Transverse colon (tissue), 4 donors: Measurements from ENCODE around the gene PVALB. TPM values are rescaled to one million over a fixed set of nuclear protein-coding genes. Genes with fewer than 3 reads are reported as not detected.

Experiments
- DNase-seq: peaks from one replicate; pipeline ENCODE4 v3.0.0-alpha.2; 2019
- H3K27ac ChIP-seq, 4 donors: fragments of 200-600 bp; sonication (generic); 2 replicates each; pipeline ENCODE4 v1.5.1; 2016 to 2018; ENCODE audit warnings: inconsistent platforms in 4 of 4
- H3K27me3 ChIP-seq: fragments of 200-600 bp; sonication (generic); 2 replicates; pipeline ENCODE4 v1.5.1; 2017; ENCODE audit warnings: inconsistent platforms
- H3K36me3 ChIP-seq, 4 donors: fragments of 200-600 bp; sonication (generic); 2 replicates each; pipeline ENCODE4 v1.5.1; 2017 to 2019; ENCODE audit warnings: inconsistent platforms in 4 of 4
- H3K4me1 ChIP-seq, 4 donors: fragments of 200-600 bp; sonication (generic); 2 replicates each; pipeline ENCODE4 v1.5.1; 2017 to 2020; ENCODE audit warnings: inconsistent platforms in 4 of 4
- H3K4me3 ChIP-seq, 4 donors: fragments of 200-600 bp; sonication (generic); 1 replicate in 1 of 4; 2 replicates in 3 of 4; pipeline versions ENCODE4 v1.5.1 to v1.6.1; 2017 to 2019; ENCODE audit warnings: inconsistent platforms in 4 of 4
- H3K9me3 ChIP-seq, 2 donors: fragments of 200-600 bp; sonication (generic); 2 replicates each; pipeline ENCODE4 v1.5.1; 2017 to 2019; ENCODE audit warnings: inconsistent platforms in 2 of 2
- CTCF ChIP-seq, 5 experiments: fragments of 200-600 bp in 3 of 5; fragments of 450-650 bp in 2 of 5; sonication (generic) in 3 of 5; IDR thresholded peaks; 1 replicate in 2 of 5; 2 replicates in 3 of 5; pipeline ENCODE4 v1.5.1; 2016 to 2017; ENCODE audit warnings: antibody characterized with exemption in 5 of 5, inconsistent platforms in 3 of 5, mild to moderate bottlenecking in 2 of 5, moderate library complexity in 1 of 5
- EP300 ChIP-seq: sonication (generic); formaldehyde crosslinking; IDR thresholded peaks from one replicate; pipeline ENCODE4 v1.6.1; 2017; ENCODE audit warnings: antibody characterized with exemption, low read depth
- POLR2A ChIP-seq: fragments of 450-650 bp; IDR thresholded peaks from one replicate; pipeline ENCODE4 v1.6.1; 2016; ENCODE audit warnings: antibody characterized with exemption, mild to moderate bottlenecking, moderate library complexity
- POLR2AphosphoS5 ChIP-seq, 3 donors: sonication (generic); formaldehyde crosslinking; IDR thresholded peaks; one replicate each; pipeline ENCODE4 v1.6.1; 2016; ENCODE audit warnings: antibody characterized with exemption in 3 of 3
- WGBS, 2 donors: methylation state at CpG; one replicate each; pipeline ENCODE4 v1.1.5; 2018; ENCODE audit warnings: low coverage in 1 of 2; 5-methylcytosine and 5-hydroxymethylcytosine counted together
- in situ Hi-C, 4 donors: fragments of 200-750 bp; cut with MboI; loops; one replicate each; pipeline versions ENCODE4 v1.15.0 to v1.15.1; 2017; ENCODE audit warnings: low sequenced_read_pairs in 3 of 4, low pct_ligation_motif_present in 1 of 4, low pct_unique_long_range_greater_than_20kb in 1 of 4
- intact Hi-C: fragments of 100-400 bp; cut with DNase I; formaldehyde crosslinking; loops from one replicate; pipeline ENCODE4 v1.15.1; 2023; ENCODE audit warnings: low total_unique reads
- total RNA-seq, 4 donors: library from RNA; depleted of rRNA; stranded (reverse); fragments of >200 nt; gene quantifications; one replicate each; pipeline ENCODE4 v1.1.0, GENCODE V29; 2016

The PVALB gene
- total RNA-seq, 4 donors from 2014 or later: 2.7 TPM; not detected in 3

GRCh38 chr22:36781656-36782627 is 34.9 kb downstream of the PVALB start:
- Histone ChIP-seq H3K27ac (peak overlapping the region in 3 of 4 donors; percentile 33 to 64 (median 59)), H3K9me3 (no peaks in the 10 kb centered on the region), H3K27me3 (peaks cover 2% of the 10 kb centered on the region), H3K36me3 (no peaks in the 10 kb centered on the region), H3K4me3 (no peak overlapping the region), H3K4me1 (peaks cover 0 to 11% (median 4%) of the 10 kb centered on the region in 4 donors)
- intact Hi-C loops: loop anchor here (5.0 kb wide), 1 partner anchor 195 kb away; no protein-coding TSS in a partner anchor
- in situ Hi-C loops: loop anchor here (10.0 to 25.0 kb wide), 2 partner anchors 193 to 430 kb away; partner anchors contain the start of gene SSTR3 (in 1 of the 4)
- 19% methylated on average over 33 of the region's 33 CpGs; no CpG with 5 or more reads in 1 of the 2 donors for WGBS, 2 donors
- TF ChIP-seq POLR2AphosphoS5 (IDR thresholded peaks at IDR 0.05) (peak in 1 of 3 donors; percentile 20), POLR2A (no peak), CTCF (IDR thresholded peaks at IDR 0.05) (peak; percentile 91 to 94 (median 93)), EP300 (no peak)
- DNase-seq: peak; percentile 88

- intact Hi-C loops: no loop called here
- DNase-seq: no peak
- TF ChIP-seq EP300 (no peak), CTCF (IDR thresholded peaks at IDR 0.05) (no peak)
- H3K9me3 ChIP-seq: no peaks in the 10 kb centered on the region
- no peaks in the 10 kb centered on the region for H3K36me3 ChIP-seq
- in situ Hi-C loops: loop anchor here in 1 of 4 donors (10.0 to 25.0 kb wide), 2 partner anchors 197 to 434 kb away; partner anchors contain the start of gene SSTR3
- peaks cover 8 to 22% (median 14%) of the 10 kb centered on the region in 4 donors for H3K4me1 ChIP-seq
- no peak overlapping the region for H3K27ac ChIP-seq
- H3K4me3 ChIP-seq: no peak overlapping the region
- peaks cover 2% of the 10 kb centered on the region for H3K27me3 ChIP-seq
Measured at GRCh38 chr22:36778020-36778419, 38.8 kb downstream of the PVALB start.

DNA sequence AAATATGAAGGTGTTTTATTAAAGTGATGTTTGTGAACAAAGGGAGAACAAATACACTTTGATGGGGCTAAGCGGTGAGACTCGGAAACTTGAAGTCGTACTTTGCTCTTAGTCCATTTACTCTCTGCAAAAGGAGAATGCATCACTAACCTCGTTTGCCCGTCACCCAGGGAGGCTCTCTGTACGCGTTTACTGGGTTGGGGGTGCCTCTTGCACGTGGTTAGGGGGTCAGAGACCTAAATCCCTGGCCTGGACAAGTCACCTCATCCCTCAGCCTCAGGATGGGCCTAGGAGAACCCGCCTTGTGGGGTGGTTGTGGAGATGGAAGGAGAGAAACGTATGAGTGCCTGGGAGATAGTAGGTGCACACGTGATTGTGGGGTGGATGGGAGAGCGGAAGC is 40.1 kb downstream of the PVALB start:
- in situ Hi-C loops (loop anchor here in 1 of 4 donors (10.0 to 25.0 kb wide), 2 partner anchors 198 to 436 kb away; partner anchors contain the start of gene SSTR3), intact Hi-C loops (no loop called here)
- Histone ChIP-seq H3K4me3 (peak overlapping the region in 3 of 4 donors; percentile 11 to 96 (median 40)), H3K4me1 (peaks cover 8 to 14% (median 11%) of the 10 kb centered on the region in 4 donors), H3K9me3 (no peaks in the 10 kb centered on the region), H3K27me3 (no peaks in the 10 kb centered on the region), H3K27ac (peak overlapping the region; percentile 64 to 77 (median 68)), H3K36me3 (no peaks in the 10 kb centered on the region)
- no peak for DNase-seq
- TF ChIP-seq EP300 (no peak), POLR2A (no peak), CTCF (IDR thresholded peaks at IDR 0.05) (no peak), POLR2AphosphoS5 (IDR thresholded peaks at IDR 0.05) (no peak)
- WGBS, 2 donors: 38 to 61% methylated on average over 6 to 12 of the region's 12 CpGs

DNA sequence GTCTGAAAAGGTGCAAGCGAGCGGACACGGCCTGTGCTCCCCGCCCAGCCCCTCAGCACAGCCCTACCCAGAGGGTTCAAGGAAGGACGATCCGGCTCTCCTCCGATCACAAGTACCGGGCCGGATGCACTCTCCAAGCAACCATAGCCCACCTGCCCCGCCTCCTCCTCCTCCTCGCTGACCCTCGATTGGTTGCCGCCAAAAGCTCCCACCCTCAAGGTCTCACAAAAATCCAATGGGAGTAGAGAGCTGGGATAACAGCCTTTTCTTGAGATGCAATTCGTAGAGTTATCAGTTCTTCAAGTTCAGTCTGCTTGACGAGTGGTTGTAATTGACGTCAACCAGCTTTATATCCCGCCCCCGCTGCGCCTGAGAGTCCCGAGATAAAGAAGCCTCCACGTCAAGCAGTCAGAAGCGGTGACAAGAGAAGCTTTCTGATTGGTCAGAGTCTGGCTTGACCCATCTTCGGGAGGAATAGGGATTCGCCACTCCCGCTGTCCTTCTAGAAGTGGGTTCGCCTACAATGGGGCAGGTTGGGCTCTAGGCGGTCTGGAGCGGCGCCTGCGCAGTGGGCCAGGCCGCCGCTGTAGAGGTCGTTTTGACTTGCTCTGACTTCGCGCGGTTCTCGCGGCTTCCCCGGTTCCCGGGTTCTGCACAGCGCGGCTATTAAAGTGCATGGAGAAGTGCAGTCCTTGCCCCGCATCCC is 40.7 kb downstream of the PVALB start, which contains the start of gene IFT27:
IFT27 (minus strand) TSS at position 156 of the 706 bp plus-strand sequence. CDS start 412 bp downstream, outside the sequence.
- no peaks in the 10 kb centered on the region for H3K36me3 ChIP-seq
- 0% methylated on average over 5 to 43 of the region's 43 CpGs for WGBS, 2 donors
- in situ Hi-C loops: loop anchor here in 1 of 4 donors (10.0 to 25.0 kb wide), 2 partner anchors 199 to 436 kb away; partner anchors contain the start of gene SSTR3
- H3K4me3 ChIP-seq: peak within 1 kb of the TSS; percentile 72 to 99 (median 88)
- H3K9me3 ChIP-seq: no peaks in the 10 kb centered on the region
- H3K27me3 ChIP-seq: no peaks in the 10 kb centered on the region
- peak within 1 kb of the TSS; percentile 82 to 96 (median 92) for H3K27ac ChIP-seq
- TF ChIP-seq POLR2A (peak; percentile 54), POLR2AphosphoS5 (IDR thresholded peaks at IDR 0.05) (peak; percentile 59 to 72 (median 61)), EP300 (no peak)
- intact Hi-C loops: no loop called here
- peak; percentile 99 for DNase-seq
- H3K4me1 ChIP-seq: peaks cover 8 to 11% (median 10%) of the 10 kb centered on the region in 4 donors
